ENCODE results near the gene ANGPT4. TPM values are rescaled to one million over a fixed set of nuclear protein-coding genes. Genes with fewer than 3 reads are reported as not detected.

The ANGPT4 gene
- total RNA-seq, 1 donor from 2014 or later: 0.05 TPM

DNA sequence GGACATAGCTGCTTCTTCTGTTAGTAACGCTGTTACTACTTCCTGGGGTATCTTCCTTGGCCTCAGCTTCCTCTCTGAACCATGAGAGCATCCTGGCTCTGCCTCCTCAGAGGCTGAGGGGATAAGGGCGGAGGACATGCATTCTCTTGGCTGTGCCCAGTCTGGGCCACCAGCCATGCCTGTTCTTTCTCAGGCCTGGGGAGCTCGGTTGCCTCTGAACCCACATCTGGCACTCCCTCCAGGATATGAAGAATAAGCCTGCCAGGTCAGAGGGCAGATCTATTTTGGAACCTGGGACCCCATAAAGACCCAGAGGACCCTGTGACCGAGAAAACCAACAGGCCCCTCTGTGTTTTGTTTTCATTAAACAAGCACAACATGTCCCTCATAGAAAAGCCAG is 6.6 kb upstream of the ANGPT4 start:
- Histone ChIP-seq H3K27me3 (ENCODE audit: insufficient read depth, low read length) (no peaks in the 10 kb centered on the region), H3K9me3 (ENCODE audit: insufficient read depth, low read depth, low read length) (no peaks in the 10 kb centered on the region), H3K27ac (ENCODE audit: low read depth, low read length) (no peak overlapping the region), H3K79me2 (ENCODE audit: insufficient read depth, low read length) (no peaks in the 10 kb centered on the region), H4K20me1 (ENCODE audit: insufficient read depth, low read length) (no peaks in the 10 kb centered on the region), H3K4me2 (ENCODE audit: low read length) (no peak overlapping the region), H3K9ac (ENCODE audit: low read length) (no peak overlapping the region), H3K4me1 (ENCODE audit: insufficient read depth, low read length) (no peaks in the 10 kb centered on the region), H3K4me3 (ENCODE audit: insufficient read depth, low read depth, low read length) (no peak overlapping the region), H3K36me3 (ENCODE audit: insufficient read depth, low read length) (no peaks in the 10 kb centered on the region), H2AFZ (ENCODE audit: low read depth, low read length) (no peak overlapping the region)
- Mint-ChIP-seq H3K9me3 (ENCODE audit: unreplicated experiment) (no peaks in the 10 kb centered on the region), H3K27ac (ENCODE audit: unreplicated experiment) (no peak overlapping the region), H3K4me3 (ENCODE audit: unreplicated experiment) (no peak overlapping the region), H3K36me3 (ENCODE audit: low read depth, unreplicated experiment) (no peaks in the 10 kb centered on the region), H3K27me3 (ENCODE audit: low read depth, unreplicated experiment) (peaks cover 28% of the 10 kb centered on the region), H3K4me1 (ENCODE audit: low read depth, unreplicated experiment) (no peaks in the 10 kb centered on the region)
- FAIRE-seq (no peak), DNase-seq (ENCODE audit: low read depth) (no peak)
- TF ChIP-seq EZH2 (IDR thresholded peaks at IDR 0.05; ENCODE audit: insufficient read depth, low read length): no peak
- TF ChIP-seq, protein P1, sequence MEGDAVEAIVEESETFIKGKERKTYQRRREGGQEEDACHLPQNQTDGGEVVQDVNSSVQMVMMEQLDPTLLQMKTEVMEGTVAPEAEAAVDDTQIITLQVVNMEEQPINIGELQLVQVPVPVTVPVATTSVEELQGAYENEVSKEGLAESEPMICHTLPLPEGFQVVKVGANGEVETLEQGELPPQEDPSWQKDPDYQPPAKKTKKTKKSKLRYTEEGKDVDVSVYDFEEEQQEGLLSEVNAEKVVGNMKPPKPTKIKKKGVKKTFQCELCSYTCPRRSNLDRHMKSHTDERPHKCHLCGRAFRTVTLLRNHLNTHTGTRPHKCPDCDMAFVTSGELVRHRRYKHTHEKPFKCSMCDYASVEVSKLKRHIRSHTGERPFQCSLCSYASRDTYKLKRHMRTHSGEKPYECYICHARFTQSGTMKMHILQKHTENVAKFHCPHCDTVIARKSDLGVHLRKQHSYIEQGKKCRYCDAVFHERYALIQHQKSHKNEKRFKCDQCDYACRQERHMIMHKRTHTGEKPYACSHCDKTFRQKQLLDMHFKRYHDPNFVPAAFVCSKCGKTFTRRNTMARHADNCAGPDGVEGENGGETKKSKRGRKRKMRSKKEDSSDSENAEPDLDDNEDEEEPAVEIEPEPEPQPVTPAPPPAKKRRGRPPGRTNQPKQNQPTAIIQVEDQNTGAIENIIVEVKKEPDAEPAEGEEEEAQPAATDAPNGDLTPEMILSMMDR (IDR thresholded peaks at IDR 0.05; ENCODE audit: insufficient read depth, low read depth, low read length): no peak

DNA sequence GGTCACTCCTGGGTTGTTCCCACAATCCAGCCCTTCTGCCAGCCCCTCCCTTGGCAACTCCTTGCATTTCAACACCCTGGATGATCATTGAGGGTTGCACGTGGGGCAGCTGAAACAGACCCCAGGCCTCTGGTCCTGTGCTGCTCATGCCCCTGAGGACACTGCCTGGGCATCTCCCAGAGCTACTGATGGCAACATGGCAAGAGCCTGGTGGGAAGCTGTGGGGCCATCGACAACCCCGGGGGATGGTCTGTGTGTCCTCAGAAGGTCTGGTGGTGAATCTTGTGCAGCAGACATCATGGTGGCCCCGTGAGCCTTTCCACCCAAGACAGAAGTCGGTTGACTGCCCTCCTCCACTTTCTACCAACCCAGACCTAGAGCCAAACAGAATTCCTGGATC is 4.9 kb upstream of the ANGPT4 start:
- no peak overlapping the region for H3K27ac ChIP-seq (ENCODE audit: low read depth, low read length)
- no peaks in the 10 kb centered on the region for H3K79me2 ChIP-seq (ENCODE audit: insufficient read depth, low read length)
- H3K36me3 ChIP-seq (ENCODE audit: insufficient read depth, low read length): no peaks in the 10 kb centered on the region
- FAIRE-seq: no peak
- no peak overlapping the region for H2AFZ ChIP-seq (ENCODE audit: low read depth, low read length)
- Mint-ChIP-seq H3K4me1 (ENCODE audit: low read depth, unreplicated experiment) (peaks cover 3% of the 10 kb centered on the region), H3K27me3 (ENCODE audit: low read depth, unreplicated experiment) (peaks cover 33% of the 10 kb centered on the region), H3K27ac (ENCODE audit: unreplicated experiment) (no peak overlapping the region), H3K4me3 (ENCODE audit: unreplicated experiment) (no peak overlapping the region), H3K9me3 (ENCODE audit: unreplicated experiment) (no peaks in the 10 kb centered on the region), H3K36me3 (ENCODE audit: low read depth, unreplicated experiment) (no peaks in the 10 kb centered on the region)
- TF ChIP-seq, protein P1 (IDR thresholded peaks at IDR 0.05; ENCODE audit: insufficient read depth, low read depth, low read length): no peak
- TF ChIP-seq EZH2 (IDR thresholded peaks at IDR 0.05; ENCODE audit: insufficient read depth, low read length): no peak
- H4K20me1 ChIP-seq (ENCODE audit: insufficient read depth, low read length): no peaks in the 10 kb centered on the region
- no peak for DNase-seq (ENCODE audit: low read depth)
- H3K4me3 ChIP-seq (ENCODE audit: insufficient read depth, low read depth, low read length): no peak overlapping the region
- no peaks in the 10 kb centered on the region for H3K27me3 ChIP-seq (ENCODE audit: insufficient read depth, low read length)
- H3K9me3 ChIP-seq (ENCODE audit: insufficient read depth, low read depth, low read length): no peaks in the 10 kb centered on the region
- H3K4me1 ChIP-seq (ENCODE audit: insufficient read depth, low read length): no peaks in the 10 kb centered on the region
- H3K9ac ChIP-seq (ENCODE audit: low read length): no peak overlapping the region
- no peak overlapping the region for H3K4me2 ChIP-seq (ENCODE audit: low read length)

DNA sequence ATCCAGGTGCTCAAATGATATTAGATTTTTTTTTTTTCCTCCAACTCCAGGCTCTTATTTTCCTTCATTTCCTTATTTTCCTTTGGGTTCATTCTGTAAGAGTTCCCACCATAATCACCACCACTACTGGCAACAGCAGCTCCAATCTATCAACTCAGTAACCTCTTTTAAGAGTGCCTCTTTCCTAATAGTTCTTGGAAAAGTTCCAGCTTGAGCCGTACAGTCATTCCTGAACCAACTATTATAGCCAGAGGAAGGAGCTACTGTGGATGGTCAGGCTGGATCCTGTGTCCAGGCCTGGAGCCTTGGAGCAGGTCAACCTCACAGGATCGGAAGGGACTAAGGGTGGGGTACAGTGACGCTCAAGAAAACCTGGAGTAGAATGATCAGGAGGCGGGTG is 4.2 kb upstream of the ANGPT4 start:
- H3K79me2 ChIP-seq (ENCODE audit: insufficient read depth, low read length): no peaks in the 10 kb centered on the region
- FAIRE-seq: no peak
- peaks cover 4% of the 10 kb centered on the region for H3K4me1 Mint-ChIP-seq (ENCODE audit: low read depth, unreplicated experiment)
- H3K27me3 ChIP-seq (ENCODE audit: insufficient read depth, low read length): no peaks in the 10 kb centered on the region
- no peak overlapping the region for H3K9ac ChIP-seq (ENCODE audit: low read length)
- H2AFZ ChIP-seq (ENCODE audit: low read depth, low read length): no peak overlapping the region
- TF ChIP-seq, protein P1 (IDR thresholded peaks at IDR 0.05; ENCODE audit: insufficient read depth, low read depth, low read length): no peak
- TF ChIP-seq EZH2 (IDR thresholded peaks at IDR 0.05; ENCODE audit: insufficient read depth, low read length): no peak
- H3K9me3 Mint-ChIP-seq (ENCODE audit: unreplicated experiment): no peaks in the 10 kb centered on the region
- H3K27me3 Mint-ChIP-seq (ENCODE audit: low read depth, unreplicated experiment): peaks cover 34% of the 10 kb centered on the region
- DNase-seq (ENCODE audit: low read depth): no peak
- H3K4me2 ChIP-seq (ENCODE audit: low read length): no peak overlapping the region
- no peak overlapping the region for H3K27ac ChIP-seq (ENCODE audit: low read depth, low read length)
- no peaks in the 10 kb centered on the region for H3K36me3 Mint-ChIP-seq (ENCODE audit: low read depth, unreplicated experiment)
- H4K20me1 ChIP-seq (ENCODE audit: insufficient read depth, low read length): no peaks in the 10 kb centered on the region
- no peaks in the 10 kb centered on the region for H3K4me1 ChIP-seq (ENCODE audit: insufficient read depth, low read length)
- no peaks in the 10 kb centered on the region for H3K9me3 ChIP-seq (ENCODE audit: insufficient read depth, low read depth, low read length)
- H3K4me3 Mint-ChIP-seq (ENCODE audit: unreplicated experiment): no peak overlapping the region
- no peaks in the 10 kb centered on the region for H3K36me3 ChIP-seq (ENCODE audit: insufficient read depth, low read length)
- no peak overlapping the region for H3K27ac Mint-ChIP-seq (ENCODE audit: unreplicated experiment)
- H3K4me3 ChIP-seq (ENCODE audit: insufficient read depth, low read depth, low read length): no peak overlapping the region

All from astrocyte (in vitro differentiated cells and primary cell).